ENCODE data around the gene RASGEF1C. TPM values are rescaled to one million over a fixed set of nuclear protein-coding genes. Genes with fewer than 3 reads are reported as not detected.

The RASGEF1C gene
- total RNA-seq, 1 donor: not detected

- Histone ChIP-seq H3K4me1 (ENCODE audit: insufficient read depth, low read length) (no peaks in the 10 kb centered on the region), H3K4me3 (ENCODE audit: low read length) (no peak overlapping the region), H3K27me3 (ENCODE audit: insufficient read depth, low read length) (no peaks in the 10 kb centered on the region), H3K9me3 (ENCODE audit: low read depth, low read length) (no peaks in the 10 kb centered on the region)
Observed at GRCh38 chr5:180141068-180141660, 67.8 kb downstream of the RASGEF1C start.

GRCh38 chr5:180140571-180140970, 68.4 kb downstream of the RASGEF1C start:
- Histone ChIP-seq H3K9me3 (ENCODE audit: low read depth, low read length) (no peaks in the 10 kb centered on the region), H3K4me3 (ENCODE audit: low read length) (no peak overlapping the region), H3K4me1 (ENCODE audit: insufficient read depth, low read length) (no peaks in the 10 kb centered on the region), H3K27me3 (ENCODE audit: insufficient read depth, low read length) (no peaks in the 10 kb centered on the region)

GRCh38 chr5:180140079-180140554, 68.9 kb downstream of the RASGEF1C start:
- Histone ChIP-seq H3K9me3 (ENCODE audit: low read depth, low read length) (no peaks in the 10 kb centered on the region), H3K4me3 (ENCODE audit: low read length) (no peak overlapping the region), H3K27me3 (ENCODE audit: insufficient read depth, low read length) (no peaks in the 10 kb centered on the region), H3K4me1 (ENCODE audit: insufficient read depth, low read length) (no peaks in the 10 kb centered on the region)

DNA sequence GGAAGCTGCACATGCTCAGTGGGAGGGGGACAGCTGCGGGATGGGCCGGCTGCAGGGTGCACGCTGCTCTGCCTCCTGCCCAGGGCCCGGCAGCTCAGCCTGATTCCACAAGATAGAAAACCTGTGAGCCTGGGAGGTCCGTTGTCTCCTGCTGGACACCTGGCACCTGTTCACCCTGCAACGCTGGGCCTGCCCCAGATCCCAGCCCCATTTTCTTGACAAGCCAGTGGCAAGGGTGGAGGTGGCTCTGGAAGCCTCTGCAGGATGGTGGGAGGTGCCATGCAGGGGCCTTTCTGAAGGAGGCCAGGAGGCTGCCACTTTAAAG, 69.3 kb downstream of the RASGEF1C start:
- no peaks in the 10 kb centered on the region for H3K9me3 ChIP-seq (ENCODE audit: low read depth, low read length)
- H3K27me3 ChIP-seq (ENCODE audit: insufficient read depth, low read length): no peaks in the 10 kb centered on the region
- H3K4me1 ChIP-seq (ENCODE audit: insufficient read depth, low read length): no peaks in the 10 kb centered on the region
- H3K4me3 ChIP-seq (ENCODE audit: low read length): no peak overlapping the region

GRCh38 chr5:180138976-180139730, 69.9 kb downstream of the RASGEF1C start:
- Histone ChIP-seq H3K27me3 (ENCODE audit: insufficient read depth, low read length) (no peaks in the 10 kb centered on the region), H3K4me1 (ENCODE audit: insufficient read depth, low read length) (no peaks in the 10 kb centered on the region), H3K4me3 (ENCODE audit: low read length) (no peak overlapping the region), H3K9me3 (ENCODE audit: low read depth, low read length) (no peaks in the 10 kb centered on the region)

DNA sequence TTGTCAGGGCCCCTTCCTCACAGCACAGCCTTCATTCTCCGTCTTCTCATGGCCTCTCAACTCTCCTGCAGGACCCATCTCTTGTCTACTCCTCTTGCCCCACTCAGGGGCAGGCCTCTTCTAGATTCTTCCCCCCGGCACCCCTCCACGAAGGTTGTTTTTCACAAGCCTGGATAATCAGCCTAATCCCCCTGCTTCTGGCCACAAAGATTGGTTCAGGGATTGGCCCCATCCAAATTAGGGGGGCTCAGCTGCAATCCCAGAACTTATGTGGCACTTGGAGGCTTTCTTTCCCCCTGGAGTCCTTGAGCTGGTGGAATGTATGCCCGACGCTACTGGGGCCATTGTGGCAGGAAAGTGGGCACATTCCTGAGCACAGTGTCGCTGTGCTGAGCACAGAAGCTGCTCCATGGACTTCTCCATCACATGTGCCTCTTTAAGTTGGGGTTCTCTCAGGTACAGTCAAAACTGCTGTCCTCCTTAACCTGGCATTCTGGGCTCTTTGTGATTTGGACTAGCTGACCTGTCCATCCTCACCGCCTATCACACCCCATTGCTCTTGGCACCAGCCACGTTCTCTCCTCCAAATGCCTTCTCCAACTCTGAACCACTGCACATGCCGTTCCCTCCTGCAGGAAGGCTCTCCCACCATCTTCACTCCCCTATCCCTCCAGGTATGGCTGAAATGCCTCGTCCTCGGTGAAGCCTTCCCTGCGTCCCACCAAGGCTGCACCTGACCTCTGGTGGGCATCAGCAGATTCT, 70.6 kb downstream of the RASGEF1C start:
- no peaks in the 10 kb centered on the region for H3K4me1 ChIP-seq (ENCODE audit: insufficient read depth, low read length)
- no peaks in the 10 kb centered on the region for H3K9me3 ChIP-seq (ENCODE audit: low read depth, low read length)
- H3K4me3 ChIP-seq (ENCODE audit: low read length): no peak overlapping the region
- H3K27me3 ChIP-seq (ENCODE audit: insufficient read depth, low read length): no peaks in the 10 kb centered on the region

DNA sequence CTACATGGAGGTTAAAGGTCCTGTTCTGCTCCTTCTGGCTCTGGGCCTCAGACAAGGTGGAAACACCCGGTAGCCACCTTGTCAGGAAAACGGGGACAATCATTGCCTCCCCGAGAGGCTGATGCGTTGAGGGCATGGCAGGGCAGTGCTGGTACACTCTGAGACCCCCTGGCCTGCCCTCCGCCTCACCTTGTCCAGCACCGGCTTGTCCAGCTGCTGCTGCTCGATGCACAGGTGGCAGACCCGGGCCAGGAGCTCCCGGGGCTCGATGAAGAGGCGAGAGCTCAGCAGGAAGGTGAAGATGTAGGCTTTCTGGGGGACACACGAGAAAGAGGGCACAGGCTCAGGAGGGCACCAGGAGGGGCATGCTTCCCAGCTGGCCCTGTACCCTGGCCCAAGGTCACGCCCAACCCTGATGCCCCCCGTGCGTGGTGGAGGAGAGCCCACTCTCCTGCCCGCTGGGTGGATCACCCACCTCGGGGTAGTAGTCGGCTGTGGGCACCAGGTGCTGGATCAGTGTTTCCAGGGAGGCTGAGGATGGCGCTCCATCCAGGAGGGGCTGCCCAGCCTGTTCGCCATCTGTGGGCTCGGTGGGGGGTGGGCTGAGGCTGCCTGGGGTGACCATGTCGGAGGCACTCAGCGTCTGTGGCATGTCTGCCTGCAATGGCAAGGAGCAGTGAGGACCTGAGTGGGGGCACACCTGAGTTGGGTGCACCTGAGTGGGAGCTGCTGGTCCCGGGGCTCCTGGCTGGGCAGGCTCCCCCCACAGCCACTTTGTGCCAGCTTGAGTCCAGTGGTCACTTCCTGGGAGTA, 71.4 kb downstream of the RASGEF1C start:
- no peaks in the 10 kb centered on the region for H3K4me1 ChIP-seq (ENCODE audit: insufficient read depth, low read length)
- no peaks in the 10 kb centered on the region for H3K9me3 ChIP-seq (ENCODE audit: low read depth, low read length)
- H3K27me3 ChIP-seq (ENCODE audit: insufficient read depth, low read length): no peaks in the 10 kb centered on the region
- no peak overlapping the region for H3K4me3 ChIP-seq (ENCODE audit: low read length)

DNA sequence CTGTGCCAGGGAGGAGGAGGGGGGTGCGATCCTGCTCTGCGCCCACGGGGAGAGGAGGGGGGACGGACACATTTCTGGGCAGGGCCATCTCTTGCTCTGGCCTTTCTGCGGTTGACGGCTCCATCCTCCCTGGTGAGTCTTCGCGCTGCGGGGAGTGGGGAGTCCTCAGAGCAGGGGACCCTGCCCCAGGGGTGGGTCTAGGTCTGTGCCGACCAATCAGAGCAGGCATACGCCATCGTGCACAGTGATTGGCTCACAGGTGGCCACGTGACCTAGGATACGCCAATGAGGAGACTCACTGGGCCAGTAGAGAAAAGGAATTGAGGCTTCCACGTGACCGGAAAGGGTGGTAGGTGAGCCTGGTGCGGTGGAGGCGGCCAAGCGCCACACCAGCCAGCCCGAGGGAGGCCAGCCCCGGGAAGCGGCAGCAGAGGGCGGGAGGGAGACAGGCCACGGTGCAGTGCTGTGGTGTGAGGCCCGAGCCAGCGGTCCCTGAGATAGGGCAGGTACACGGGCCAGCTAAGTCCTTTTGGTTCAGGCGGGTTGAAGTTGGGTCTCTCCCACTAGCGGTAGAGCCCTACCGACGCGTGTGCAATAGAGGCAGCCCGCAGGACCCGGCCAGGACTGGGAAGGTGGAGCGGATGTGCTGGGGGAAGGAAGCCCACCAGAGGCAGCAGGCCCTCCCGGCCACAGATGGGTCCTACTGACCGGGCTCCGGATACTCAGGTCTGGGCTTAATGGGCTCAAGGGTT, 72.2 kb downstream of the RASGEF1C start:
- no peaks in the 10 kb centered on the region for H3K9me3 ChIP-seq (ENCODE audit: low read depth, low read length)
- H3K4me1 ChIP-seq (ENCODE audit: insufficient read depth, low read length): no peaks in the 10 kb centered on the region
- H3K27me3 ChIP-seq (ENCODE audit: insufficient read depth, low read length): no peaks in the 10 kb centered on the region

DNA sequence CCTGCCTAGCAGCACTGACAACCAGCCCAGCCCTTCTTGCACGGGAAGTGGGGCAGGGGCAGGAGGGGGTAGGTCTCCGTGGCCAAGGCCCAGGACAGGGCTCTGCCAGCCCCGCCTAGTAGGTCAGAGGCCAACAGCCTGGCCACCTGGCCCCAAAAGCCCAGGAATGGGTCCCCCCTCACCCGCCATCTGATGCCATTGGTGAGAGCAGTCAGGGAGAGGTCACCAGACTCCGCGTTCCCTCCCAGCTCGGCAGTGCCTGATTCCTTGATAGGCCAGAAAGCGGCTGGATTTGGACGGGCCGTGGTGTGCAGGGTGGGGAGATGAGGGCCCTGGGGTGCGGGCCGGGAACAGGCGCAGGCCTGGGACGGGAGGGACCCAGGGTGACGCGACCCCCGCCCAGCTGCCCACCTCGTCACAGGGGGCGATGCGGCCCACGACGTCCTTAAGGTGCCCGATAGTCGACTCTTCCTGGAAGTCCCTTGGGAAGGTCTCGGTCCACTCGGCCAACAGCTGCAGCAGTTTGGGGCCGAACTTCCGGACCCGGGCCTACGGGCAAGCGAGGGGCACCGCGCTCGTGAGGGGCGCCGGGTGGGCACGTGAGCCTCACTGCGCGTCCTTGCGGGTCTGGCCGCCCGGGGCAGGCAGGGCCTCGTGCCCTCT, 72.9 kb downstream of the RASGEF1C start:
- Histone ChIP-seq H3K9me3 (ENCODE audit: low read depth, low read length) (no peaks in the 10 kb centered on the region), H3K4me1 (ENCODE audit: insufficient read depth, low read length) (no peaks in the 10 kb centered on the region), H3K4me3 (ENCODE audit: low read length) (no peak overlapping the region), H3K27me3 (ENCODE audit: insufficient read depth, low read length) (no peaks in the 10 kb centered on the region)

More for the DNA sequence above, 72.2 kb downstream of the RASGEF1C start:
- H3K4me3 ChIP-seq (ENCODE audit: low read length): no peak overlapping the region

DNA sequence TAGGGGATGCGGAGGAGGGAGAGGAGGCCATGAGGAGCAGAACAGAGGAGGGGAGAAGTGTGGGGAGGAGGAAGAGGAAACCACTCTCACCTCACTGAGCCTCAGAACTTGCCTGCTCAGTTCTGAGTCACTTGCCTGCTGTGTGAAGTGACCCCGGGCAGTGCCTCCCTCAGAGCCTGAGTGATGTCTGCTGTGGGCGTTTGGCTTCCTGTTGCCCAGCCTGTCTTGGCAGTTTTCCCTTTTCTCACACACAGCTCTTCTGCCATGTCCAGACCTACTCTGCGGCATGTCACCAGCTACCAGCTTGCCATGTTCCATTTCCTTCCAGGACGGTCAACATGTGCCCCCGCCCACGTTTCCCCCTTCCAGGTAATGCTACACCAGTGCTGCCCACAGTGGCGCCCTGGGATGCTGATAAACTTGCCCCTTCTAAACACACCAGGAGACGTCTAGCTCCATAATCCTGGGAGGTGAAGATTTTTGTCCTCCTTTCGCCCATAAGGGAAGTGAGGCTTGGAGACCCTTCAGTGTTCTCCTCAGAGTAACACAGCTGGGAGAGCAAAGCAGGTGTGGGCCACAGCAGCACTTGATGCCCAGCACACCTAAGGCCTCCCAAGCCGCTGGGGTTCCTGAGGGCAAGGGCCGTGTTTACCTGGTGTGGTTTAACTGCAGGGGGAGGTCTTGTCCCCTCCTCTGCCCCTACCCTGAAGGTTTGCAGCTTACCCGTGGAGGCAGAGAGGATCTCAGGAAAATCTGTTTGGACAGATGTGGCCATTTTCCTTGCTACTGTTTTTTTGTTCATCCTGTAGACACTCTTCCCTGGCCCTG, 73.7 kb downstream of the RASGEF1C start:
- no peak overlapping the region for H3K4me3 ChIP-seq (ENCODE audit: low read length)
- no peaks in the 10 kb centered on the region for H3K27me3 ChIP-seq (ENCODE audit: insufficient read depth, low read length)
- no peaks in the 10 kb centered on the region for H3K4me1 ChIP-seq (ENCODE audit: insufficient read depth, low read length)
- H3K9me3 ChIP-seq (ENCODE audit: low read depth, low read length): no peaks in the 10 kb centered on the region

GRCh38 chr5:180133971-180134508, 75.0 kb downstream of the RASGEF1C start:
- no peak overlapping the region for H3K4me3 ChIP-seq (ENCODE audit: low read length)
- no peaks in the 10 kb centered on the region for H3K27me3 ChIP-seq (ENCODE audit: insufficient read depth, low read length)
- H3K4me1 ChIP-seq (ENCODE audit: insufficient read depth, low read length): no peaks in the 10 kb centered on the region
- no peaks in the 10 kb centered on the region for H3K9me3 ChIP-seq (ENCODE audit: low read depth, low read length)

GRCh38 chr5:180133551-180133950, 75.5 kb downstream of the RASGEF1C start:
- H3K4me1 ChIP-seq (ENCODE audit: insufficient read depth, low read length): no peaks in the 10 kb centered on the region
- no peaks in the 10 kb centered on the region for H3K27me3 ChIP-seq (ENCODE audit: insufficient read depth, low read length)
- no peak overlapping the region for H3K4me3 ChIP-seq (ENCODE audit: low read length)
- no peaks in the 10 kb centered on the region for H3K9me3 ChIP-seq (ENCODE audit: low read depth, low read length)

- Histone ChIP-seq H3K9me3 (ENCODE audit: low read depth, low read length) (no peaks in the 10 kb centered on the region), H3K4me1 (ENCODE audit: insufficient read depth, low read length) (no peaks in the 10 kb centered on the region), H3K4me3 (ENCODE audit: low read length) (no peak overlapping the region), H3K27me3 (ENCODE audit: insufficient read depth, low read length) (no peaks in the 10 kb centered on the region)
Observed at GRCh38 chr5:180133060-180133459, 76.0 kb downstream of the RASGEF1C start.

All from mononuclear cell (primary cell).